Adrenal gland (tissue), 5 donors: ENCODE measurements around the gene CTDSPL.

Experiments
- POLR2A ChIP-seq, 2 donors: fragments of 450-650 bp; IDR thresholded peaks; one replicate each; pipeline ENCODE4 v1.6.1; 2017; ENCODE audit warnings: antibody characterized with exemption in 2 of 2, mild to moderate bottlenecking in 2 of 2, moderate library complexity in 1 of 2
- TF ChIP-seq, protein P1 (sequence below), 6 experiments: fragments of 450-650 bp in 4 of 6; fragments of 200-600 bp in 2 of 6; sonication (generic) in 1 of 6; IDR thresholded peaks; 1 replicate in 5 of 6; 2 replicates in 1 of 6; pipeline versions ENCODE4 v1.5.1 to v1.8.0; 2016 to 2021; ENCODE audit warnings: antibody characterized with exemption in 6 of 6, mild to moderate bottlenecking in 2 of 6, moderate library complexity in 1 of 6
- donor health status: DM: no; HTN: no; CAD: no.

DNA sequence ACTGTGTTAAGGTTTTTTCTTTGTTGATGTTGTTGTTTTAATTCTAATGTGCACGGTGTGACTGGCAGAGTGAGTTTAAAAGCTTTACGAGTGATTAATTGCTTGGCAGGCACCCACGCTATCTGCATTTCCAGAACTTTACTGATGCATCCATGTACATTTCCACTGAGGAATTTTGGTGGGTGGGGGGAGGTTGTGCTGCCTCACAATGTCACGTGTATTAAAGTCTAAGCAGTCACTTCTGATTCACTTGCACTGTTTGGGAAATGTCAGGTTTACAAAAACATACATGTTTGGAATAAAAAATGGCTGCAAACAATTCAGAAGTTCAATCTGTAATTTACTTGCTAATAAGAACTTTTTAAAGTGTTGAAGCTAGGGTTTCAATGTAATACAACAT is 38.5 kb upstream of the CTDSPL start:
- no peak for TF ChIP-seq POLR2A (IDR thresholded peaks at IDR 0.05)
- TF ChIP-seq, protein P1, sequence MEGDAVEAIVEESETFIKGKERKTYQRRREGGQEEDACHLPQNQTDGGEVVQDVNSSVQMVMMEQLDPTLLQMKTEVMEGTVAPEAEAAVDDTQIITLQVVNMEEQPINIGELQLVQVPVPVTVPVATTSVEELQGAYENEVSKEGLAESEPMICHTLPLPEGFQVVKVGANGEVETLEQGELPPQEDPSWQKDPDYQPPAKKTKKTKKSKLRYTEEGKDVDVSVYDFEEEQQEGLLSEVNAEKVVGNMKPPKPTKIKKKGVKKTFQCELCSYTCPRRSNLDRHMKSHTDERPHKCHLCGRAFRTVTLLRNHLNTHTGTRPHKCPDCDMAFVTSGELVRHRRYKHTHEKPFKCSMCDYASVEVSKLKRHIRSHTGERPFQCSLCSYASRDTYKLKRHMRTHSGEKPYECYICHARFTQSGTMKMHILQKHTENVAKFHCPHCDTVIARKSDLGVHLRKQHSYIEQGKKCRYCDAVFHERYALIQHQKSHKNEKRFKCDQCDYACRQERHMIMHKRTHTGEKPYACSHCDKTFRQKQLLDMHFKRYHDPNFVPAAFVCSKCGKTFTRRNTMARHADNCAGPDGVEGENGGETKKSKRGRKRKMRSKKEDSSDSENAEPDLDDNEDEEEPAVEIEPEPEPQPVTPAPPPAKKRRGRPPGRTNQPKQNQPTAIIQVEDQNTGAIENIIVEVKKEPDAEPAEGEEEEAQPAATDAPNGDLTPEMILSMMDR (IDR thresholded peaks at IDR 0.05), result no peak
